Effector CD8-positive, alpha-beta T cell (primary cell): ENCODE measurements around the gene FSIP2.

Experiments used
- DNase-seq: peaks from one replicate; lab custom pipeline; 2025; lab: John Stamatoyannopoulos, UW
- total RNA-seq, 4 experiments: gene quantifications; one replicate each; lab custom pipeline; 2026; lab: John Stamatoyannopoulos, UW

Gene FSIP2, protein sequence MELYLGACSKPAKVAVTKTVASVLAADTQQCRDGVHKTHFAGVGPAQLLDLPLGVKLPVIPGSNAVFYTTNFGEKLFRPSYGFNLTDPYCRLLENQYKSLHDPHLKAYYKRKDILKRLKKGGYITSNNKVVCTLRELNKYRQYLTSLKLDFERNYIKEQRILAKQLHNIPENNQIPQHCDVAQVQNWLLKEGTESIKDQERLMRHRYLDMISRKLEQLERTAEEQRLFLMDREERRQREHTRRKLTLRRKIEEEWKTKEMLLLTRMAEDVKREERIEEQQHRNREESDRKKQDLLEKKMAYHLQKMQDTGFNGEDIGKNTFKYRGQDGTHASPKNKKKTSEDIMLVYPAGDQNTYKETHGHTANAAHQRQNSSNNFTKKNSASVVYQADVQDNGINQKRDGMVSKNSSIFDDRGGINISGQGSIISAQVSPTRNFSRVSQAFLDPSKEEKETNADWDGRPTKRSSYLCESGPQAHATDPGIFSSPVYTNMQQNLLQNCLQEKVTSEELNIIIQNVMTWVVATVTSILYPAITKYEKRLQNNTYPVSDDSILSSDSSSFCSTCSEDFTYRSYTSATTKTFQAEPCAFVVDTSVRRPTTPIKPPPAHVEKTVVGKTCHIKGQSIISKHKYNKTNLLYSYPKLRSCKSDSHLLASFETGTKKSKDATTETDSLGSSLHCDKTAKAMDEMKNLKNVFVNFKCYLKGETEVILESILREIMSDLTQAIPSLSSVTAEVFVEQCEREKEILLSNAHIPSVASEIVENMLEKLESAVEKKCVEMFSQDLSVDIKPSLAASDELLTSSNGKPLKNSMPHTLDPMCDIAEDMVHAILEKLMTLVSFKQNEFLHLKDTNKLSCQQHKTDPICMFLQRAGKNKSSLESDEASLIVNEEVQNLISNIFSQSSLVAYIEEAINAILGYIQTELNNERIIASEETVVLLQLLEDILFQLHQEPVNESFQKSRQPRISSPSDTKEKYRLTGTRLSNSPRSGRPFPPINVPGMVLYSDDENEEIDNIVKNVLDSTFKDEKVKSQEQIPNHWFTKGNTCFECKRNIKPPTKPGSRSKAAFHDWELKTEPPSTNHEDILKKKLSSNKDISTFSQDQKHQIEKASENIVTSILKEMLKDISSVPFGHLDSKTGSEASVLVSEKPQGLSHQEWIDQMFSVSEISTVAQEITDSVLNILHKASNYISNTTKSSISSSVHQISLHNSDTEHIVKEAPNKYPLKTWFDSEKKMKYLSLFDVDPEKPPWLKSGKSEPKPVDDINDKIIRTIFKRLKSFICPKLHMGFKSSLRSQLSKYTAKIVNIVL (N-terminal part only)
- total RNA-seq = 0.18 to 0.80 (median 0.34) reads per million in 4 experiments

DNA sequence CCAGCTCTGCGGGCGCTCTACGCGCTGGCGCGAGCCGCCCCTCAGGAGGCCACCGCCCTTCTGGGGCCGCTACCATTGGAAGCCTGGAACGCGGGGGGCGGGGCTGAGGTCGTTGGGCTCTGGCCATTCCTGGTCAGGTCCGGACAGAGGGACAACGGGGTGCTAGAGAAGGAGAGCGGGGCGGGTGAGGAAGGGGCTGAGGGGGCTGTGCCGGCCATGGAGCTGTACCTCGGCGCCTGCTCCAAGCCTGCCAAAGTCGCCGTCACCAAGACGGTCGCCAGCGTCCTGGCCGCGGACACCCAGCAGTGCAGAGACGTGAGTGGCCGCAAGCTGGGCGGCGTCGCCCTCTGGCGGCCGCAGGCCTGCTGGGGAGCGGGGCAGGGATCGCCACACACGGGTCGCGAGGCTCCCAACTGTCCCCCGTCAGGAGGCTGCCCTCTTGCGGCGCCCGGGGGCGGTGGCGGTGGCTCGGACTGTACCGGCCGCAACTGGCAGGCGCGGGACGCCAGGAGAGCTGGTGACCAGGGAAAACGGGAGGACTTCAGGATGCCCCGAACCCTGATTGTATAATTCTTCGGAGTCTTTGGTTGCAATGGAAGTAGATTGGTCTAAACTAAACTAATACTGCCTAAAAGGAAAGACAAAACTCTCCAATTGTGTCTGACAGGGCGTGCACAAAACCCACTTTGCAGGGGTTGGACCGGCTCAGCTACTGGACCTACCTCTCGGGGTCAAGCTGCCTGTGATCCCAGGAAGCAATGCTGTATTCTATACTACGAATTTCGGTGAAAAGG is at the start of gene FSIP2:
FSIP2 (plus strand) TSS at position 126 of the 794 bp plus-strand sequence; CDS start at position 217, 91 bp downstream.
- no peak for DNase-seq

DNA sequence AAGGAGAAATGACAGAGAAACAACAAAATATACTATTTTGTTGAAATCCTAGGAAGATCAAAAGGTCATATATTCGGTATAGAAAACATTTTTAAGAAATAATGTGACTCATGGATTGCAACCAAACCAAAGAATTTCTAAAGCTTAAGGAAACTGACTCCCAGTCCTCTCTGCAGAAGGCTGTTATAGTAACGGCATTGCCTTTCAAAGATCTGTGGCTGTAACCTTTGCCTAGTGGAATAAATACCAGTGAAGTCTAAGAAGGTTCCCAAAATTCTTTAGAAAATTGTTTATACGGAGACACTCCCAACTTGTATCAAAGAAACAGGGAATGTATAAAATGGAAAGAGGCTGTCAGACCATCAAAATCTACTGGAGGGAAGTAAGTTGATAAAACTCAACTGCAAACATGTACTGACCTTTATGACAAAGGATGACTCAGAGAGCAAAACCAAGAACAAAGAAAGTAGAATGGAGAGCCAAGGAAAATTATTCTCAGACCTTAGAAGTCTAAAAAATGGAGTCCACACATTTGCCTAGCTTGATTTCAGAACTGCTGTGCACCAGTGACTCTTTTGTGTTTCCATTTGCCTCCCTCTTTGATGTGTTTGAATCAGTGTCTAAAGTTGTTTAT is 48.6 kb upstream of the FSIP2 start:
- DNase-seq = no peak

DNA sequence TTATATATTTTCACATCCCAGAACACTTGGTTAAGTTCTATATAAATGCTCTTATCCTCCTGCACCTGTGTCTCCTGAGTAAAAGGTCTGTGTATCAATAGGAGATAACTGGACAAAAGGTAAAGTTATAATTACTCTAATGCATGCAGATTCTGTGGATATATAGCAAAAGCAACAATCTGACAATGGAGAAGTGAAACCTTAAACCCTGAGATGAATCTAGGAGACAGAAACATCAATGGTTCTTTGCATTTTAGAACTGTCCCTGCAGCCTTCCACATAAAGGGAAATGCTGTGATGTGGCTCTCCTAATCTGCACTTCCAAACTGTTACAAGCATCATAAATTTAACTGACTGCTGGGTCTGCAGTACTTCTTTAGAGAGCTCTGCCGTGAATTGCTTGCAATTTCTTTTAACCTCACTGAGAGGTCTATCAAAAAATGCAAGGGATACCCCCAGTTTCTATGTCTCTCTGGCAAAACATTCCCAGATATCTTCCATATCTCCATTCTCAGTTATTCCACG is 42.8 kb upstream of the FSIP2 start:
- DNase-seq = no peak

DNA sequence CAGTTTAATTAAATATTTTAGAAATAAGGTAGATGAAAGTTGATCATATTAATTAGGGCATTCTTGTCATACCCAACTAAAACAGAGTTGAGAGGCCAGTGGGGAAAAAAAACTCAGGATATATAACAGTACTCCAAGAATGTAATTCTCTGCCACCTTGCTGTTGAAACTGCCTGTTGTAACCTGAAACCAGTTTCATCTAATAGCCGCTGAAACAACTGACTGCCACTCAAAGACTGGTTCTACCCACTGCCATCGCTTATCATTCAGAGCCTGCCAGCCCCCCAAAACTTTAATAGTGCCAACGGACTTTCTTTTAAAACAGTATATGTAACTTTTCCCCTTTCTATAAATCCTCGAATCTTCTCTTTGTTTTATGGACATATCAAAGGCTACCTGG is 37.7 kb upstream of the FSIP2 start:
- no peak for DNase-seq

DNA sequence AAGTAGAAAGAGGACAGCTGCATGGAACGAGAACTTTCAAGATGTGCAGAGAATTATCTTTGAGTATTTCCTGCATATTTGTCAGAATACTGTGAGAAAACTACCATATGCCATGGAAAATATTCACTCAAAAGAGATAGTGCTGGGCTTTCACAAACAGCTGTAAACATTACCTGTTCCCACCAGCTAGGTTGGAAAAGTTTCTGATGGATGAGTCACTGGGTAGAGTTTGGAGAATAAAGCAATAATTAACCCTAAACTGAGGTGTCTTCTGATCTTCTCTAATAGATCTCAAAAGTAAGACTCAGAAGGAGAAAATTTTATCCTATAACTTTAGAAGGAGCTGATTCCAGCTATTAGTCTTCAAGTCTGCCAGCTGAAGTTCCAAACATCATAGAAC is 3.9 kb upstream of the FSIP2 start:
- no peak for DNase-seq

DNA sequence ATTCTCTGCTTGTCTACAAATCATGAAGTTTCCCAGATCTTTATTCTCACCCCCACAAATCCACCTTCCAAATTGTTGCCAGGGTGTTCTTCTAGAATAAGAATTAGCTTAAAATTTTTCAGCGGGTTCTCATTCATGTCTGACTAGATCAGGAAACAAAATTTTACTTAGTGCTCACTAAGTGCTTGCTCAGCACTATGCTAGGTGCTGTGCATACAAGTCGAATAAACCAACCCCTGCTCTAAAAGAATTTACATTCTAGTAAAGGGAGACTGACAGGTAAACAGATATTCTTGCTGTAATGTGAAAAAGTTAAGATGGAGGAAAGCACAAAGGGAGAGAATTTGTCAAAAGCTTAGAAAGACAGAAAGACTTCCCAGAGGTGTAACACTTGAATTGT is 2.4 kb upstream of the FSIP2 start:
- no peak for DNase-seq

DNA sequence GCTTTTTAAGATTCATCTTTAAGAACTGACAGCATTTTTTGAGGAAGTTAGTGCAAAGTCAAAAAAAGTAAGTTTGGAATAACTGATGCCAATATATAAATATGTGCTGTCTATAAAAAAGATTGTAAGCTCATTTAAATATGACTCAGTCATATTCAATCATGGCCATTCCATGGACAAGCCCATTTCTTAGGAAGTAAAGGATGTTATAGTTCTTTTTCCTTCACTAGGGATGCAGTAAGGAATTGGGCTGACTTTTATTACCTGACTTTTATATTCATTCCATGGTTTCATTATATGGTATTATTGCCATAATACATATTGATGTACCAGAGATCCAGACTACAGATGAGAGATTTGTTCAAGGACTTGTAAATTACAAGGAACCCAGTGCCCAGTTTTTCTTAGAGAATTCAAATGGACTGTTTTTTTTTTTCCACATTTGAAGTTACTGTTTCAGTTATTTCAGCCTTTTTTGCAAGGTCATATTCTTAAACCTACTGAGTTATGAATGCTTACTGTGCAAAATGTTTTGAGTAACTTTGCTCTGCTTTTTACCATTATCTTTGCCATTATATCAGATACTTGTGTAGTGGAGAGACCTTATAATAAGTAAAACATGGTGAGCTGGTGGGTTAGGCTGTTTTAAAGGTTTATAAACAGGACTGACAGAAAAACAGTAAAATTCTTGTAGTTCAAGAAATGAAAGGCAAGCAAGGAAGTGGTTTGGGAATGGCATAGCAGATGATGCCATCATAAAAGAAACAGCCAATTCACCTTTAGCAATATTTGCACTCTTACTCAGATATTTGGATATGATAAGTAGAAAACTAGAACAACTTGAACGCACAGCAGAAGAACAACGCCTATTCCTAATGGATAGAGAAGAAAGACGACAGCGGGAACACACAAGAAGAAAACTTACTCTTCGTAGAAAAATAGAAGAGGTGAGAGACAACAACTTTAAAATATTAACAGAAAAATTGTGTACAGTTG is 7.6 kb downstream of the FSIP2 start:
- DNase-seq = no peak

DNA sequence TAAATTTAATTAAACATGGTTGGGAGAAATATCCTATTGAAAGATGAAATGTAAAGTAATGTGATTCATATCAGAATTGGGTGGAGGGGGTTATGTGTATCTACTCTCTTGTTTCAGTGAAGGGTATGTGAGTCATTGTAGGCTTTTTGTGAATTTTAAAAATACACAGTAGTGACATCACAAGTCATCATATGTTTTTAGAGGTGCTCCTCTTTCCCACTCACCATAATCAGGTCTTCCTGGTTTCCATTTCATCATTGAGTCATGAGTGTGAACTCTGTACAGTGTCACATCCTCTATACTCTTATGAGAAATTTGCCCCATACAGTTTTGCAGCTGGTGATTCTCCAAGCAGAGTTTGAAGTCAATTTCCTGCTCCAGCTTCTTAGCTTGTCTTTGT is 18.8 kb downstream of the FSIP2 start:
- DNase-seq = no peak

DNA sequence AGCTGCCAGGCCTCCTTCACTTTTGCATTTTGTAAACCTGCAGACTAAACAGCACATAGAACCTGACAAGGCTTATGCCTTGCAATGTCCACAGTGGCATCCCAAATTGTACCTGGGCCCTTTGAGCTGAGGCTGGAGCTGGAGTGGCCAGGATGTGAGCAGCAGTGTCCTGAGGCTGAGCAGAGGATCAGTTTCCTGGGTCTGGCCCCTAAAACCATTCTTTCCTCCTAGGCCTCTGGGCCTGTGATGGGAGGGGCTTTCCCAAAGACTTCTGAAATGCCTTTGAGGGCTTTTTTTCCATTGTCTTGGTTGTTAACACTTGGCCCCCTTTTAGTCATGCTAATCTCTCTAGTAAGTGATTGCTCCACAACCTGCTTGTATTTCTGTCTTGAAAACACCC is 32.8 kb downstream of the FSIP2 start:
- no peak for DNase-seq

DNA sequence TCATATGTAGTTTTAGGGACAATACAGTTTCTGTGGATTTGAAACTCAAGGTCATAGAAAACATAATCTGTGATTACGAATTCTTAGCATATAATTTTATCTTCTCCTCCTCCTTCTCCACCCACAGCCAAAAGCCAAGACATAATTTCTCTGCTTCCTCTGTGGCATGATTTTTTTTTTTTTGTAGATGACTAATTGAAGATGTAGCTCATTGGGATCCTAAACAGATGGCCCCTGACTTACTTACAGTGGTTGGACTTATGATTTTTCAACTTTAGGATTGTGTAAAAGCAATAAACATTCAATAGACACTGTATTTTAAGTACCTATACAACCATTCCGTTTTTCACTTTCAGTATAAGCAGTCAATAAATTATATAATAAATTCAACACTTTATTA is 42.3 kb downstream of the FSIP2 start:
- no peak for DNase-seq

DNA sequence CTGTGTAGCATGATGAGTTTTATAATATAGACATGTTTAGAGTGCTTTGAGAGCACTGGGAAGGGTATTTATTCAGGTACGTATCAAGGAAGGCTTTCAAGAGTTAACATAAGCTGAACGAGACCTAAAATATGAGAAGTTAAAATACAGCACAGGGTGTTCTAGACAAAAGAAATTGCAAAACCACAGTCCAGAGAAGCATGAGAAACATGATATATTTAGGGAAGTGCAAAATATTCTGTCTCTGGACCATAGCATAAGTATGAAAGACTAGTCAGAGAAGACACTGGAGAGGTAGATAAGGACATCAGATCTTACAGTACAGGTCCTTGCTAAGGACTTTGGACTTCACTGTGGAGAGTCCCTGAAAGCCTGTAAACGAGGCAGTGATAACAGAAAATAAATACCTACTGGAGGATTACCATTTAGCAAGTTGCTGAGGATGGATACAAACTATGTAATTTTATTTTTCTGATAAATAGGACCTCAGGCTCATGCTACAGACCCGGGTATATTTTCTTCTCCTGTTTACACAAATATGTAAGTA is 43.7 kb downstream of the FSIP2 start:
- no peak for DNase-seq

DNA sequence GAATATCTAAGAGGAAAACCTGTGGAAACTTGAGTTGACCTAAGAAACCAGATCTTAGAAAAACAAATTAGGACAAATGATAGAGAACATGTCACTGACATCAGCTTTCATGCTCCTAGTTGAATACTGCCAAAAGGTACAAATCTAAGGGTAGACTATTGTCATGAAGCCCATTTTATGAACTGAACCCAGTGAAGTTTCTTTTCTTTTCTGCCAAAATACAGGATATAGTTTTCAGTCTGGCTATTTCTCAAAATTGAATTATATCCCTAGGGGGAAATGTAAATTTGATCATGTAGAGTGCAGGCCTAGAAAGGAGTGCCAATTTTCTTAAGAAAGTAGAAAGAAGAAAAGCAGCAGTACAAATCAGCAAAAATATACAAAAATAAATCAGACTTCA is 46.6 kb downstream of the FSIP2 start:
- DNase-seq = no peak

DNA sequence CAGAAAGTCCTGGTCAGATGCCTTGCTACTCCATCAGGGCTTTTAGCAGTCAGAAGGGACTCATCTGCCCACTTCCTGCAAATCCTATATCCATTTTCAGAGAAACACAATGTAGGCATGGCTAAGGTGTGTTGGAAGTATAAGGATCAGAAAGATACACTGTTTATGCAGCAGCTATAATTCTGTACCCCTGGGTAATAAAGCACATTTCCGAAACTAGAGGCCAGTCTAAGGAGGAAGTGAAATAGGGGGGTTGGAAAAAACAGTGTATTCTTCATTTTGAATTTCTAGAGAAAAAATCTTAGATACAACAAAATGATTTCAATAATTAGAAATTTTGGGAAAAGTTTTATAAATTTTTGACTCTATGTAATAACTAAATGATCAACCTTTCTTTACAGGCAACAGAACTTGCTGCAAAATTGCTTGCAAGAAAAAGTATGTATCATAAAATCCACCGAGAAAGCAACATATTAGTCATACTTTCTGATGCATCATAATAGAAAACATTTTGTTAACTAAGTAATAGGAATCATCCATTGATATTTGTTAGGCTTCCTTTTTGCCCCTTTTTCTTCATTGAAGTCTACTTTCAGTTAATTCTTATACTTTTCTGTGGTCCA is 47.4 kb downstream of the FSIP2 start:
- DNase-seq = no peak

DNA sequence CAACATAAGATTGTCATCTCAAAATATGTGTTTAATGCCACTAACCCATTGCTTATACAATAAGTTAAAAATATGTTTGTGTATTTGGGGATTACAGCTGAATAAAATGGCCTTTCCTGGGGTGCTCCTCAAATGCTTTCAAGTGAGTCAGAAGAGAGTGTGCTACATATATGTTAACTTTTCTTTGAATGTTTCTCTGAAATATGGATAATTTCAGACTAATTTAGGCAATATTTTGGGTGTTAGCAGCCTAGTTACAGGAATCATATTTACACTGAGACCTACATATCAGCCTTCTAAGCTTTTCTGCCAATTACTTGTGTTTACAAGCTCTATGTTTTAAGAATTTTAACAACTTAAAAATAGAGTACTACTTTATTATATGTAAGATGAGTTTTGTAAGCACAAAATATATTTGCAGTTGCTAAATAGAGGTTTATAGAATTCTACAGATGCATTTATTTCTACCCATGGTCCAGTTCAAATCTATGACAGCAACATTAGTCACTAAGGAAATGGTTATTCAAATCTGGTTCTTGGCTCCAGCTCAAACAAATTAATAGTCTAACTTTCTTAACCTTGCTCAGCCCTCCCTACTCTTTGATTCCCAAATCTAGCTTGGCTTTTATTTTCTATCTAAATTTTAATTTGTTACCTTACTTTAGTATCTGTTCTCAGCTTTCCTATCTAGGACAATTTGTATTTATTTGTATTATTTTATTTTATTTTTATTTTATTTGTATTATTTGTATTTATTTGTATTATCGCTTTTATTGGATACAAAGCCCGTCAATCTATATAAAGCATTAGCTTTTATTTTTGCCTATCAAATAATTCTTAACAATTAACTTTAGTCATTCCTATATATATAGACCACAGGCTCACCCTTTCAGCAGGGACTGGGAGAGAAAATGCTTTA is 48.9 kb downstream of the FSIP2 start:
- no peak for DNase-seq

DNA sequence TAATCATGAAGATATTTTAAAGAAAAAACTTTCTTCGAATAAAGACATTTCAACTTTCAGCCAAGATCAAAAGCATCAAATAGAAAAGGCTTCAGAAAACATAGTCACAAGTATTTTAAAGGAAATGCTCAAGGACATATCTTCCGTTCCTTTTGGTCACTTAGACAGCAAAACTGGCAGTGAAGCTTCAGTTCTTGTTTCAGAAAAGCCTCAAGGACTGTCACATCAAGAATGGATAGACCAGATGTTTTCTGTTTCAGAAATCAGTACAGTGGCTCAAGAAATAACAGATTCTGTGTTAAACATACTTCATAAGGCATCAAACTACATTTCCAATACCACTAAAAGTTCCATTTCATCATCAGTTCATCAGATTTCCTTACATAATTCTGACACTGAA is 51.8 kb downstream of the FSIP2 start:
- DNase-seq = no peak

DNA sequence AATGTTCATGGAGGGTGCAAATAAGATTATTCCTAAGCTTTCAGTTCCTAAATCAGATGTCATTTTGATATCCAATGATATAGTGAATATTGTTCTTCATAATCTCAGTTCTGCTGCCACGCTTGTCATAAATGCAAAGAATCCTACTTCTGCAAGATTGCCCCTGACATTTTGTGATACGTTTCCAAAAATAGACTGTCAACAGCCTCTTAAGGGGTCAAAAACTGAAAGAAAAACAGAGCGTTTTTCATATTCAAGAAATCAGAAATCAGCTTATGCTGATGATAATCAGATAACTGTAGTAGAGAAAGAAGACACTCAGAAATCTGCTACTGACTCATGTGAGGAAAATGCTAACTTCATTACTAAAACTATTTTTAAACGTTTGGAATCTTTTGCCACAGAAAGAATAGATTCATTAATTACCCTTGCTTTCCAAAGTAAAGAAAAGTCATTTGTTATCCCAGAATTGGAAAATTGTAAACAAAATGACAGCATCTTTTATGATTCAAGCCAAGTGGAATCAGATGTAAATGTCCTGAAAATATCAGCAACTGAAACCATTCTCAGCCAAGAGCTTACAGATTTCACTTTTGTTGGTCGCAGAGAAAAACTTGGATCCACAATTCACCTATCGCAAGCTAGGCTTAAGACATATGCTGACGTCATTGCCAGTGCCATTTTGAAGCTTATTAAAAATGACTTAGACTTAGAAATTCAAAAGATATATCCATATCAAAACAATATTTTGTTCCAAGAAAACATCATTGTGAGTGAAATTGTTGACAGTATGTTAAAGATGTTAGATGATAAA is 55.1 kb downstream of the FSIP2 start:
- no peak for DNase-seq

DNA sequence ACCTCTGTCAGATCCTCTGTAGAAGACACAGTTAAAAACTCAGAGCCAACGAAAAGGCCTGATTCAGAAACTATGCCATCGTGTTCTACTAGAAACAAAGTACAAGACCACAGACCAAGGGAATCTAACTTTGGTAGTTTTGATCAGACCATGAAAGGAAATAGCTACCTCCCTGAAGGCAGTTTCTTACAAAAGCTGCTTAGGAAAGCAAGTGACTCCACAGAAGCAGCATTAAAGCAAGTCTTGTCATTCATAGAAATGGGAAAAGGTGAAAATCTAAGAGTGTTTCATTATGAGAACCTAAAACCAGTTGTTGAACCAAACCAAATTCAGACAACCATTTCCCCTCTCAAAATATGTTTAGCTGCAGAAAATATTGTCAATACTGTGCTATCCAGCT is 58.2 kb downstream of the FSIP2 start:
- DNase-seq = no peak
